SK-N-SH (cell line): Measurements from ENCODE around the gene CD164L2. TPM values are rescaled to one million over a fixed set of nuclear protein-coding genes. Genes with fewer than 3 reads are reported as not detected.

Source experiments
- CTCF ChIA-PET: fragments of 300-600, 350-600 bp; formaldehyde crosslinking; extraction: SDS; loops from one replicate; lab custom pipeline; 2021; lab: Yijun Ruan, JAX
- POLR2A ChIA-PET: fragments of 350-600 bp; sonication (Branson Sonifier 250); formaldehyde crosslinking; extraction: SDS; loops from one replicate; lab custom pipeline; 2020; ENCODE audit warnings: antibody characterized with exemption, inconsistent platforms; lab: Yijun Ruan, JAX
- DNase-seq: peaks from one replicate; pipeline ENCODE4 v3.0.0; 2012
- H2AFZ ChIP-seq: fragments of 200-600 bp; sonication (generic); 2 replicates; pipeline ENCODE4 v1.8.1; 2016; ENCODE audit warnings: antibody characterized with exemption, mild to moderate bottlenecking, low read depth
- H3F3A ChIP-seq: fragments of 200-600 bp; sonication (generic); replicated peaks from 2 replicates; pipeline ENCODE3; 2016; ENCODE audit warnings: antibody characterized with exemption, mild to moderate bottlenecking; ENCODE audit not compliant: insufficient read depth
- H3K27ac ChIP-seq, 2 experiments: fragments of 200-500 bp in 1 of 2; fragments of 200-600 bp in 1 of 2; sonication (Bioruptor generic) in 1 of 2; sonication (generic), shearing (Covaris generic) in 1 of 2; 2 replicates each; pipeline versions ENCODE4 v1.5.1 to v1.6.1; 2014 to 2016; ENCODE audit warnings: low read depth in 2 of 2, inconsistent platforms in 1 of 2, low read length in 1 of 2, mild to moderate bottlenecking in 1 of 2, mixed read lengths in 1 of 2
- H3K27me3 ChIP-seq: fragments of 200-600 bp; sonication (generic), shearing (Covaris generic); 2 replicates; pipeline ENCODE4 v1.6.1; 2016; ENCODE audit warnings: mixed run types; ENCODE audit not compliant: insufficient read depth
- H3K36me3 ChIP-seq, 2 experiments: fragments of 200-500 bp in 1 of 2; fragments of 200-600 bp in 1 of 2; sonication (Bioruptor generic) in 1 of 2; sonication (generic) in 1 of 2; replicated peaks in 1 of 2; 2 replicates each; pipeline versions ENCODE3 to v1.5.1; 2014 to 2016; ENCODE audit warnings: low read length in 1 of 2, mild to moderate bottlenecking in 1 of 2; ENCODE audit not compliant: insufficient read depth in 2 of 2, control insufficient read depth in 1 of 2
- H3K4me1 ChIP-seq, 2 experiments: fragments of 200-500 bp in 1 of 2; fragments of 200-600 bp in 1 of 2; sonication (Bioruptor generic) in 1 of 2; sonication (generic), shearing (Covaris generic) in 1 of 2; 2 replicates each; pipeline versions ENCODE4 v1.5.1 to v1.6.1; 2014 to 2016; ENCODE audit warnings: low read depth in 1 of 2, low read length in 1 of 2, mixed run types in 1 of 2; ENCODE audit not compliant: insufficient read depth in 2 of 2, control insufficient read depth in 1 of 2
- H3K4me2 ChIP-seq: fragments of 200-600 bp; sonication (generic), shearing (Covaris generic); 2 replicates; pipeline ENCODE4 v1.6.1; 2017; ENCODE audit warnings: mixed run types
- H3K4me3 ChIP-seq, 2 experiments: fragments of 200-500 bp in 1 of 2; fragments of 200-600 bp in 1 of 2; sonication (Bioruptor generic) in 1 of 2; sonication (generic), shearing (Covaris generic) in 1 of 2; 2 replicates each; pipeline versions ENCODE4 v1.5.1 to v1.8.1; 2014 to 2016; ENCODE audit warnings: low read depth in 2 of 2, inconsistent platforms in 1 of 2, low read length in 1 of 2, mild to moderate bottlenecking in 1 of 2, mixed read lengths in 1 of 2, moderate library complexity in 1 of 2
- H3K79me2 ChIP-seq: fragments of 200-600 bp; sonication (generic); 2 replicates; pipeline ENCODE4 v1.8.1; 2017; ENCODE audit warnings: mild to moderate bottlenecking; ENCODE audit not compliant: insufficient read depth
- H3K9ac ChIP-seq: fragments of 200-600 bp; sonication (generic); 2 replicates; pipeline ENCODE4 v1.6.1; 2017; ENCODE audit warnings: mixed run types
- H3K9me2 ChIP-seq: fragments of 200-600 bp; sonication (generic); 2 replicates; pipeline ENCODE4 v1.6.1; 2017; ENCODE audit warnings: mixed run types
- H3K9me3 ChIP-seq: fragments of 200-600 bp; sonication (generic); 2 replicates; pipeline ENCODE4 v1.6.1; 2017; ENCODE audit warnings: mixed run types, mild to moderate bottlenecking, moderate library complexity
- H4K20me1 ChIP-seq: fragments of 200-600 bp; sonication (generic); 2 replicates; pipeline ENCODE4 v1.6.1; 2017; ENCODE audit warnings: mild to moderate bottlenecking, mixed run types; ENCODE audit not compliant: insufficient read depth
- ELF1 ChIP-seq: IDR thresholded peaks from 2 replicates; pipeline ENCODE4 v1.4.0; 2012
- GABPA ChIP-seq: IDR thresholded peaks from 2 replicates; pipeline ENCODE4 v1.4.0; 2012; ENCODE audit warnings: low read depth, mild to moderate bottlenecking
- NRF1 ChIP-seq: IDR thresholded peaks from 2 replicates; pipeline ENCODE4 v1.6.1; 2012; ENCODE audit warnings: low read depth, mild to moderate bottlenecking, low read length
- POLR2AphosphoS5 ChIP-seq: IDR thresholded peaks from 2 replicates; pipeline ENCODE4 v1.6.1; 2012; ENCODE audit warnings: low read depth, low read length
- WGBS: methylation state at CpG from one replicate; pipeline ENCODE4 v1.1.6; 2017; ENCODE audit warnings: low lambda C conversion rate; 5-methylcytosine and 5-hydroxymethylcytosine counted together
- polyA plus RNA-seq, 3 experiments: library from polyadenylated mRNA; depleted of rRNA; stranded (reverse); fragments of >200 nt; gene quantifications; 2 replicates each; pipeline ENCODE4 v1.2.3, GENCODE V29; 2012
- TF ChIP-seq, protein P1 (sequence below): IDR thresholded peaks from 2 replicates; pipeline ENCODE4 v1.4.0; 2012; ENCODE audit warnings: low read depth, borderline replicate concordance

The CD164L2 gene
- polyA plus RNA-seq, 1 of the 3 experiments (the other 2 are of a cell fraction): 0.05 TPM

DNA sequence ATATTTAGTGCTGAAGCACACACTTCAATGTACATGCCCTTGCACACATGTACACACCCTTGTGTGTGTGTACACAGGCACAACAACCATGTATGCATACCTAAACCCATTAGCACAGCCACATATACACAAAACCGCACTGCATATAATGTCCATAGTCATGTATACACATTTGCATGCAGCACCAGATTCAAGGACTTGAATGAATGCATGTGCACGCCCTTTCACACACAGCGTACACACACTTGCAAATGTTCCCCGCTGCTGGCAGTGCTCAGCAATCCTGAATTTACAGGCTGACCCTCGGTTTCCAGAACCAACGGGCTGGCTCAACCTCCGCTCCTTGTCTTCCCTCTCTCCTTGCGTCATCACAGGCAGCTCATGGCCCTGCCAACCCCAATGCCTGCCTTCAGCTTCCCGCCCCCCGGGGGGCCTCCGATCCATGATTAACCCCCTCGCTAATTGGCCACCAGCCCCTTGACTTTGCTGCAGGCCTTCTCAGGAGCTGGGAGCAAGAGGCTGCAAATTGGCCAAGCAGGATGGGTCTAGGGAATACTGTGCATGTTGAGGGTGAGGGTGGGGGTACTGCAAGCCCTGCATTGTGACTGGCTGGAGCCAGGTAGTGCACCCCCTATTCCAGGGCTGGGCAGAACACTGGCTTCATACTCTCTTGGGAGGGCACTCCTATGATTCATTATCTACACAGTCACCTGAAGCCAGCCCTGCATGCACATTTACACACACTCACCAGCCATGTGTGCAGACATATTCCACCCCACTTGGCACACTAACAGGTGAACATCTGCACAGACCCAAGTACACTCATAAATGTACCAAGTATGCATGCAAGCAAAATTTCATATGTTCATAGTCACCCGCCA lies 17.2 kb upstream of the CD164L2 start:
- H3K27me3 ChIP-seq: no peaks in the 10 kb centered on the region
- peak; percentile 22 for DNase-seq
- no peaks in the 10 kb centered on the region for H3K9me2 ChIP-seq
- no peak overlapping the region for H2AFZ ChIP-seq
- H3K4me3 ChIP-seq: no peak overlapping the region
- TF ChIP-seq, protein P1, sequence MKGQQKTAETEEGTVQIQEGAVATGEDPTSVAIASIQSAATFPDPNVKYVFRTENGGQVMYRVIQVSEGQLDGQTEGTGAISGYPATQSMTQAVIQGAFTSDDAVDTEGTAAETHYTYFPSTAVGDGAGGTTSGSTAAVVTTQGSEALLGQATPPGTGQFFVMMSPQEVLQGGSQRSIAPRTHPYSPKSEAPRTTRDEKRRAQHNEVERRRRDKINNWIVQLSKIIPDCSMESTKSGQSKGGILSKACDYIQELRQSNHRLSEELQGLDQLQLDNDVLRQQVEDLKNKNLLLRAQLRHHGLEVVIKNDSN: no peak
- peak; percentile 18; the same call in 1 of the 2 replicates for TF ChIP-seq POLR2AphosphoS5
- H3K4me2 ChIP-seq: no peak overlapping the region
- H4K20me1 ChIP-seq: no peaks in the 10 kb centered on the region
- H3K9me3 ChIP-seq: no peaks in the 10 kb centered on the region
- peaks cover 6% of the 10 kb centered on the region for H3F3A ChIP-seq
- ChIA-PET POLR2A (no interaction called here), CTCF (interaction anchor here (0.9 to 20.0 kb wide), 8 partner anchors 8 to 356 kb away, joined by 3 to 731 read pairs (median 8); partner anchors contain the start of gene AHDC1)
- H3K4me1 ChIP-seq: peaks cover 0 to 9% of the 10 kb centered on the region in 2 experiments; a peak in 1 of 4 replicates
- H3K9ac ChIP-seq: no peak overlapping the region
- WGBS: 87% methylated on average over 13 of the region's 13 CpGs
- no peak overlapping the region for H3K27ac ChIP-seq
- H3K79me2 ChIP-seq: no peaks in the 10 kb centered on the region
- peaks cover 4 to 10% of the 10 kb centered on the region in 2 experiments for H3K36me3 ChIP-seq

DNA sequence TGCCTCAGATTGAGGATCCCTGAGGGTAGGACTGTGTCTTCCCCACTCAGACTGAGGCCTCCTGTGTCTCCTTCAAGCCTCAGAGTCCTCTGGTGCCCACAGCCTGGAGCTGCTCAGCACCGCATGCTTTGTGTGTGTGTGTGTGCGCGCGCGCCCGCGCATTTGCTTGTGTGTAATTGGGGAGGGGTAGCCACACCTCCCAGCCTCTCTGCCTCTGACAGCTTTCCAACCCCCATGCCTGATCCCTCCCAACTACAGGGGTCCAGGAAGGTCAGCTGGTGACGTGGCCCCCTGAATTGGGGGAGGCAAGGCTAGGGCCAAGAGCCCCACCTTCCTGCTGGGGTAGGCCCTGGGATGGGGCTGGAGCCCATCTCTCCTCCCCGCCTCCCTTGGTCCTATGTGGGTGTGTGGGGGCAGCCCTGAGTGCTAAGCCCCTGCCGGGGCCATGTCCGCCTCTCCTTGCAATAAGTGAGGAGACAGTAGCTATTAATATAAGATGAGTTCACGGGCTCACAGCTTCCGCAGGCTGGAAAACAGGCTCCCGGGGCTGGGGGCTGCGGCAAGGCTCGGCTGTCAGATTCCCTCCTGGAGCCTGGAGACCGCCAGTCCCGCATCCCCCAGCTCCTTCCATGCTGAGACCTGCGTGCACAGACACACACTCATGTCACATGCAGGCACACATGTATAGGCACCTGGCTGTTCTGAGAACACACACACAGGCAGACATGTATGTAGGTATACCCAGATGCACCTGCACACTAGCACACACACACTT lies 16.3 kb upstream of the CD164L2 start:
- Histone ChIP-seq H2AFZ (no peak overlapping the region), H4K20me1 (no peaks in the 10 kb centered on the region), H3K9me3 (no peaks in the 10 kb centered on the region), H3K4me1 (peaks cover 0 to 11% of the 10 kb centered on the region in 2 experiments; a peak in 1 of 4 replicates), H3F3A (peaks cover 15% of the 10 kb centered on the region), H3K27me3 (no peaks in the 10 kb centered on the region), H3K9ac (no peak overlapping the region), H3K9me2 (no peaks in the 10 kb centered on the region), H3K4me3 (no peak overlapping the region), H3K4me2 (no peak overlapping the region), H3K79me2 (no peaks in the 10 kb centered on the region), H3K27ac (no peak overlapping the region), H3K36me3 (peaks cover 3 to 4% of the 10 kb centered on the region in 2 experiments)
- ChIA-PET POLR2A (no interaction called here), CTCF (interaction anchor here (0.7 to 20.0 kb wide), 6 partner anchors 14 to 355 kb away, joined by 3 to 731 read pairs (median 6); partner anchors contain the start of gene AHDC1)
- TF ChIP-seq NRF1: no peak
- DNase-seq: peak; percentile 22
- WGBS: 93% methylated on average over 15 of the region's 19 CpGs

- Histone ChIP-seq H3K4me3 (no peak overlapping the region), H2AFZ (no peak overlapping the region), H3K36me3 (peaks cover 2 to 4% of the 10 kb centered on the region in 2 experiments), H3K27ac (no peak overlapping the region), H3K27me3 (no peaks in the 10 kb centered on the region), H3K79me2 (peaks cover 1% of the 10 kb centered on the region; the same call in 1 of the 2 replicates), H3K4me1 (peaks cover 0 to 8% of the 10 kb centered on the region in 2 experiments; a peak in 1 of 4 replicates), H3K4me2 (no peak overlapping the region), H3F3A (peaks cover 15% of the 10 kb centered on the region), H3K9ac (no peak overlapping the region), H3K9me3 (no peaks in the 10 kb centered on the region), H3K9me2 (no peaks in the 10 kb centered on the region), H4K20me1 (no peaks in the 10 kb centered on the region)
- TF ChIP-seq ELF1: no peak
- no peak for TF ChIP-seq GABPA
- CTCF ChIA-PET: interaction anchor here (1.4 to 20.0 kb wide), 5 partner anchors 13 to 271 kb away, joined by 4 to 731 read pairs (median 6); partner anchors contain the start of gene AHDC1
- DNase-seq: no peak
- POLR2A ChIA-PET: no interaction called here
- 87% methylated on average over 3 of the region's 4 CpGs for WGBS
Measured at GRCh38 chr1:27398405-27399149, 15.4 kb upstream of the CD164L2 start.
